Endothelial cell of umbilical vein (primary cell): Measurements from ENCODE around the gene TUBGCP3. TPM values are rescaled to one million over a fixed set of nuclear protein-coding genes. Genes with fewer than 3 reads are reported as not detected.

ENCODE experiments used
- BruUV-seq: library from RNA; stranded (reverse); fragments of 400-500 nt; replicated peaks from 2 replicates; lab custom pipeline; 2021; lab: Mats Ljungman, UMichigan
- CTCF ChIA-PET: fragments of 300-600, 350-600 bp; sonication (Branson Sonifier 250); formaldehyde crosslinking; loops from one replicate; lab custom pipeline; 2021; ENCODE audit warnings: antibody characterized with exemption, inconsistent platforms; lab: Charles Lee
- POLR2A ChIA-PET: fragments of 300-600, 350-600 bp; sonication (Branson Sonifier 250); formaldehyde crosslinking; loops from one replicate; lab custom pipeline; 2021; ENCODE audit warnings: antibody characterized with exemption, inconsistent platforms; lab: Charles Lee
- DNase-seq: peaks from one replicate; pipeline ENCODE4 v3.0.0-alpha.2; 2011; ENCODE audit warnings: low read depth, low spot score
- FAIRE-seq: peaks from 2 replicates; lab custom pipeline; 2011; peaks lifted over from hg19 to GRCh38; lab: Jason Lieb, UNC
- H2AFZ ChIP-seq: 2 replicates; pipeline ENCODE4 v1.6.0; 2012; ENCODE audit warnings: low read depth, low read length, control low read depth, inconsistent platforms
- H3K27ac ChIP-seq: 2 replicates; pipeline ENCODE4 v1.5.1; 2011; ENCODE audit warnings: low read depth, mild to moderate bottlenecking, control low read depth, low read length, moderate library complexity; ENCODE audit not compliant: insufficient read depth
- H3K27me3 ChIP-seq, 2 experiments: 2 replicates each; pipeline versions ENCODE4 v1.6.0 to v1.6.1; 2011; ENCODE audit warnings: low read length in 2 of 2, mixed read lengths in 1 of 2; ENCODE audit not compliant: control insufficient read depth in 2 of 2, insufficient read depth in 2 of 2
- H3K36me3 ChIP-seq, 2 experiments: 2 replicates in 1 of 2; 3 replicates in 1 of 2; pipeline ENCODE4 v1.5.1; 2011; ENCODE audit warnings: low read length in 2 of 2, mild to moderate bottlenecking in 1 of 2, moderate library complexity in 1 of 2; ENCODE audit not compliant: control insufficient read depth in 2 of 2, insufficient read depth in 2 of 2; ENCODE audit errors: extremely low read depth in 1 of 2
- H3K4me1 ChIP-seq: 3 replicates; pipeline ENCODE4 v1.5.1; 2011; ENCODE audit warnings: mild to moderate bottlenecking, low read length; ENCODE audit not compliant: control insufficient read depth, insufficient read depth; ENCODE audit errors: extremely low read depth
- H3K4me2 ChIP-seq: 2 replicates; pipeline ENCODE4 v1.6.1; 2011; ENCODE audit warnings: low read length, control low read depth, mixed read lengths; ENCODE audit not compliant: insufficient read depth
- H3K4me3 ChIP-seq, 3 experiments: fragments of 200-600 bp in 1 of 3; sonication (generic), shearing (Covaris generic) in 1 of 3; replicated peaks in 1 of 3; 2 replicates each; pipeline ENCODE4 v1.5.1; 2011 to 2016; ENCODE audit warnings: control low read depth in 3 of 3, low read length in 3 of 3, mild to moderate bottlenecking in 2 of 3, inconsistent platforms in 1 of 3, low read depth in 1 of 3, moderate library complexity in 1 of 3; ENCODE audit not compliant: insufficient read depth in 1 of 3
- H3K79me2 ChIP-seq: 2 replicates; pipeline ENCODE4 v1.6.0; 2012; ENCODE audit warnings: low read length, inconsistent platforms; ENCODE audit not compliant: control insufficient read depth, insufficient read depth
- H3K9ac ChIP-seq: replicated peaks from 2 replicates; pipeline ENCODE3; 2011; ENCODE audit warnings: low read length, control low read depth; ENCODE audit not compliant: insufficient read depth; ENCODE audit errors: extremely low read depth
- H3K9me1 ChIP-seq: replicated peaks from 3 replicates; pipeline ENCODE4 v1.6.0; 2011; ENCODE audit warnings: mild to moderate bottlenecking, low read length; ENCODE audit not compliant: control insufficient read depth, insufficient read depth; ENCODE audit errors: extremely low read depth
- H3K9me3 ChIP-seq: replicated peaks from 2 replicates; pipeline ENCODE4 v1.5.1; 2012; ENCODE audit warnings: low read length, inconsistent platforms; ENCODE audit not compliant: control insufficient read depth, insufficient read depth
- H4K20me1 ChIP-seq: replicated peaks from 2 replicates; pipeline ENCODE3; 2011; ENCODE audit warnings: mild to moderate bottlenecking, low read length; ENCODE audit not compliant: control insufficient read depth, insufficient read depth; ENCODE audit errors: extremely low read depth
- EZH2 ChIP-seq: IDR thresholded peaks from 2 replicates; pipeline ENCODE4 v1.6.1; 2012; ENCODE audit warnings: borderline replicate concordance, low read depth, mild to moderate bottlenecking, moderate library complexity, low read length, inconsistent platforms; ENCODE audit not compliant: severe bottlenecking
- FOS ChIP-seq: IDR thresholded peaks from 2 replicates; pipeline ENCODE4 v1.6.1; 2011; ENCODE audit warnings: mild to moderate bottlenecking, low read length, moderate library complexity, borderline replicate concordance; ENCODE audit not compliant: insufficient read depth
- GATA2 ChIP-seq: IDR thresholded peaks from 2 replicates; pipeline ENCODE4 v1.7.0; 2011; ENCODE audit warnings: low read depth, mild to moderate bottlenecking, moderate library complexity, mixed read lengths, low read length; ENCODE audit not compliant: insufficient read length, insufficient read depth
- JUN ChIP-seq: IDR thresholded peaks from 2 replicates; pipeline ENCODE4 v1.6.1; 2011; ENCODE audit warnings: borderline replicate concordance, low read depth; ENCODE audit not compliant: insufficient read length, insufficient read depth
- MYC ChIP-seq: IDR thresholded peaks from one replicate; pipeline ENCODE4 v1.6.1; 2011; ENCODE audit warnings: mild to moderate bottlenecking, low read depth, low read length
- POLR2A ChIP-seq: IDR thresholded peaks from 2 replicates; pipeline ENCODE4 v1.6.1; 2012; ENCODE audit warnings: low read depth, mild to moderate bottlenecking, control low read depth, low read length
- POLR2AphosphoS5 ChIP-seq: IDR thresholded peaks from 2 replicates; pipeline ENCODE4 v1.6.1; 2012; ENCODE audit warnings: low read depth, mild to moderate bottlenecking, control low read depth, low read length, moderate library complexity; ENCODE audit not compliant: insufficient read depth
- dilution Hi-C: fragments of 300-500 bp; cut with MboI; formaldehyde crosslinking; loops from one replicate; pipeline ENCODE4 v1.15.0; 2019; ENCODE audit warnings: low sequenced_read_pairs; ENCODE audit not compliant: extremely low pct_ligation_motif_present
- intact Hi-C: fragments of 100-400 bp; cut with micrococcal nuclease; formaldehyde crosslinking; loops from one replicate; pipeline ENCODE4 v1.10.0; 2022
- polyA plus RNA-seq, 4 experiments: library from polyadenylated mRNA; depleted of rRNA in 3 of 4; stranded (reverse) in 3 of 4; unstranded in 1 of 4; fragments of >200 nt; gene quantifications; 2 replicates each; pipeline versions ENCODE4 v1.2.1 to v1.2.3, GENCODE V29; 2011 to 2012; ENCODE audit warnings: missing spikeins in 1 of 4
- total RNA-seq: library from RNA; stranded (reverse); gene quantifications from 2 replicates; pipeline ENCODE4 v1.2.3, GENCODE V29; 2021
- TF ChIP-seq, protein P1 (sequence below), 2 donors: IDR thresholded peaks; 1 replicate in 1 of 2; 2 replicates in 1 of 2; pipeline ENCODE4 v1.5.1; 2011; ENCODE audit warnings: low read length in 2 of 2, mild to moderate bottlenecking in 2 of 2, moderate library complexity in 2 of 2, control low read depth in 1 of 2, inconsistent platforms in 1 of 2, low read depth in 1 of 2; ENCODE audit not compliant: insufficient read depth in 1 of 2; ENCODE audit errors: extremely low read depth in 1 of 2
- TF ChIP-seq, protein P2 (sequence below): IDR thresholded peaks from 2 replicates; pipeline ENCODE4 v1.6.1; 2011; ENCODE audit not compliant: insufficient read depth, insufficient read length

The TUBGCP3 gene
- total and polyA plus RNA-seq, 2 donors (not counting 3 experiments of a cell fraction or from before 2014, with no cell fraction given) = 36.4 to 47.7 TPM

DNA sequence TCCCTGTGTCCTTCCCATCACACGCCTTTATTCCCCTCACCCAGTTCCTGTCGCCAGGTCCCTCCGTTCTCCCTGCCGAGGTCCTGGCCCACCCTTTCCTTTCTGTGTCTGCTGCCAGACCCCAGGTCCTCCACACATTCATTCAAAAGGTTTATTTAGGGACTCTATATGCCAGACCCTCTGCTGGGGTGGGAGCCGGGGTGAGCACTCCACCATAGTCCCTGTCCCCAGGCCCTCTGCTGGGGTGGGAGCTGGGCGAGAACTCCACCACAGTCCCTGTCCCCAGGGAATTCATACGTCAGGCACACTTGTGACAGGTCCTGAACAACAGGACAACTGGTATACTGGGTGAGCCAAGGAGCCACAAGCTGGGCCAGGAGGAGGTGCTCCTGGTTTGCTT, 34.4 kb upstream of the TUBGCP3 start:
- Histone ChIP-seq H3K4me3 (no peak overlapping the region), H3K9me3 (no peaks in the 10 kb centered on the region), H3K9me1 (no peaks in the 10 kb centered on the region), H3K4me2 (no peak overlapping the region), H3K4me1 (no peaks in the 10 kb centered on the region), H4K20me1 (no peaks in the 10 kb centered on the region), H3K27ac (no peak overlapping the region), H3K79me2 (no peaks in the 10 kb centered on the region), H3K36me3 (no peaks in the 10 kb centered on the region), H3K27me3 (no peaks in the 10 kb centered on the region), H3K9ac (no peak overlapping the region), H2AFZ (no peak overlapping the region)
- CTCF ChIA-PET = interaction anchor here (0.9 kb wide), 1 partner anchor 252 kb away, joined by 3 read pairs; no protein-coding TSS in a partner anchor
- POLR2A ChIA-PET = no interaction called here
- dilution Hi-C loops (no loop called here), intact Hi-C loops (no loop called here)
- no peak for DNase-seq
- no TSS peak for BruUV-seq
- no peak for FAIRE-seq
- TF ChIP-seq FOS (no peak), GATA2 (no peak), POLR2AphosphoS5 (no peak), POLR2A (no peak), MYC (no peak), EZH2 (no peak), JUN (no peak)
- TF ChIP-seq, protein P1, sequence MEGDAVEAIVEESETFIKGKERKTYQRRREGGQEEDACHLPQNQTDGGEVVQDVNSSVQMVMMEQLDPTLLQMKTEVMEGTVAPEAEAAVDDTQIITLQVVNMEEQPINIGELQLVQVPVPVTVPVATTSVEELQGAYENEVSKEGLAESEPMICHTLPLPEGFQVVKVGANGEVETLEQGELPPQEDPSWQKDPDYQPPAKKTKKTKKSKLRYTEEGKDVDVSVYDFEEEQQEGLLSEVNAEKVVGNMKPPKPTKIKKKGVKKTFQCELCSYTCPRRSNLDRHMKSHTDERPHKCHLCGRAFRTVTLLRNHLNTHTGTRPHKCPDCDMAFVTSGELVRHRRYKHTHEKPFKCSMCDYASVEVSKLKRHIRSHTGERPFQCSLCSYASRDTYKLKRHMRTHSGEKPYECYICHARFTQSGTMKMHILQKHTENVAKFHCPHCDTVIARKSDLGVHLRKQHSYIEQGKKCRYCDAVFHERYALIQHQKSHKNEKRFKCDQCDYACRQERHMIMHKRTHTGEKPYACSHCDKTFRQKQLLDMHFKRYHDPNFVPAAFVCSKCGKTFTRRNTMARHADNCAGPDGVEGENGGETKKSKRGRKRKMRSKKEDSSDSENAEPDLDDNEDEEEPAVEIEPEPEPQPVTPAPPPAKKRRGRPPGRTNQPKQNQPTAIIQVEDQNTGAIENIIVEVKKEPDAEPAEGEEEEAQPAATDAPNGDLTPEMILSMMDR (IDR thresholded peaks at IDR 0.05; ENCODE audit: extremely low read depth in 1 of 2, insufficient read depth in 1 of 2, low read depth in 1 of 2, low read length in 2 of 2) = no peak
- TF ChIP-seq, protein P2, sequence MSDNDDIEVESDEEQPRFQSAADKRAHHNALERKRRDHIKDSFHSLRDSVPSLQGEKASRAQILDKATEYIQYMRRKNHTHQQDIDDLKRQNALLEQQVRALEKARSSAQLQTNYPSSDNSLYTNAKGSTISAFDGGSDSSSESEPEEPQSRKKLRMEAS = no peak
